MM.1S (cell line): Measurements from ENCODE around the gene PGAM2.

Experiments
- EZH2 ChIP-seq: fragments of 300-600 bp; sonication (generic); optimal IDR thresholded peaks from 2 replicates; pipeline ENCODE3; 2017; ENCODE audit warnings: low read depth, mild to moderate bottlenecking, antibody characterized with exemption, low read length, mixed read lengths
- EZH2phosphoT487 ChIP-seq: fragments of 300-600 bp; sonication (generic); IDR thresholded peaks from 2 replicates; pipeline ENCODE4 v1.6.1; 2018; ENCODE audit warnings: antibody characterized with exemption, low read length
- TF ChIP-seq, protein P1 (sequence below): fragments of 300-600 bp; sonication (generic); IDR thresholded peaks from 2 replicates; pipeline ENCODE4 v1.5.1; 2016; ENCODE audit warnings: antibody characterized with exemption, low read length, mixed read lengths

DNA sequence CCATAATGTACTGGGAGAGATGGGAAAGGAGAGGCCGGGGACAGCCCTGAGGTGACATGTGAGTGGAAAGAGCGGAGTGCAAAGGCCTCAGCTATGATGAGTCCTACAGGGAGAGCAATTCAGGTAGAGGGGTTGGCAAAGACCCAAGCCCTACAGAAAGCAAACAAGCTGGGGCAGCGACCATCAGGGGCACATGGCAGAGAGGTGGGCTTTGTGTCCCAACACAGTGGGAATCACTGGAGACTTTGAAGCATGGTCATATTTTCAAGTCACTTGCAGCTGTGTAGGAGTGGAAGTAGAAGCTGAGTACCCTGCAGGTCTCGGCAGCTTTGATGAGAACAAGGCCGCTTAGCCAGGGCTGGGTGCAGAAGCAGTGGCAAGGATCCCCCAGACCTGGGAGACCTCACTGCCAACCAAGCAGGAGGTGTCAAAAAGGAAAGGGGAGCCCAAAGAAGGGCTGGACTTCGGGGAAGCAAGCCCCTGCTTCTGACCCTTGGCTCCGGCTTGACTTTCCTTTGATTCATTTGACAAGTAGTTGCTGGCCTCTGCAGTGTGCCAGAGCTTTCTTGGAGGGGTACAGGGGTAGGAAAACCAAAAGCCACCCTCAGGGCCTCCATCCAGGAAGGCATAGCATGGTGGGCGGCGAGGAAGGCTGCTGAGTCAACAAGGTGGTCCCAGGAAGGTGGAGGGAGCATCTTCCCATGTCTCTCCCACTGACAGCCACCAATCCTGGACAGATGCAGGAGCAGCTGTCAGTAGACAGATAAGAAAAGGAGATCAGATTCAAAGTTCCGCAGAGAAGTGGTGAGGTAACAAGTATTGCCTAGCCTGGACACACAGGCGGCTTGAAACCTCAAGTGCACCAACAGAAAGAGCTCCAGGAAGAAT is 1.9 kb upstream of the PGAM2 start:
- TF ChIP-seq EZH2 (no peak), EZH2phosphoT487 (no peak)
- TF ChIP-seq, protein P1, sequence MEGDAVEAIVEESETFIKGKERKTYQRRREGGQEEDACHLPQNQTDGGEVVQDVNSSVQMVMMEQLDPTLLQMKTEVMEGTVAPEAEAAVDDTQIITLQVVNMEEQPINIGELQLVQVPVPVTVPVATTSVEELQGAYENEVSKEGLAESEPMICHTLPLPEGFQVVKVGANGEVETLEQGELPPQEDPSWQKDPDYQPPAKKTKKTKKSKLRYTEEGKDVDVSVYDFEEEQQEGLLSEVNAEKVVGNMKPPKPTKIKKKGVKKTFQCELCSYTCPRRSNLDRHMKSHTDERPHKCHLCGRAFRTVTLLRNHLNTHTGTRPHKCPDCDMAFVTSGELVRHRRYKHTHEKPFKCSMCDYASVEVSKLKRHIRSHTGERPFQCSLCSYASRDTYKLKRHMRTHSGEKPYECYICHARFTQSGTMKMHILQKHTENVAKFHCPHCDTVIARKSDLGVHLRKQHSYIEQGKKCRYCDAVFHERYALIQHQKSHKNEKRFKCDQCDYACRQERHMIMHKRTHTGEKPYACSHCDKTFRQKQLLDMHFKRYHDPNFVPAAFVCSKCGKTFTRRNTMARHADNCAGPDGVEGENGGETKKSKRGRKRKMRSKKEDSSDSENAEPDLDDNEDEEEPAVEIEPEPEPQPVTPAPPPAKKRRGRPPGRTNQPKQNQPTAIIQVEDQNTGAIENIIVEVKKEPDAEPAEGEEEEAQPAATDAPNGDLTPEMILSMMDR, result no peak
